Erythroblast (primary cell): ENCODE measurements around the gene GAREM1.

Source experiments
- GATA1 ChIP-seq: IDR thresholded peaks from 2 replicates; pipeline ENCODE4 v1.6.1; 2011; ENCODE audit warnings: low read depth, mild to moderate bottlenecking, control low read depth, low read length, moderate library complexity
- POLR2A ChIP-seq: IDR thresholded peaks from 2 replicates; pipeline ENCODE4 v1.6.1; 2011; ENCODE audit warnings: mild to moderate bottlenecking, low read length

DNA sequence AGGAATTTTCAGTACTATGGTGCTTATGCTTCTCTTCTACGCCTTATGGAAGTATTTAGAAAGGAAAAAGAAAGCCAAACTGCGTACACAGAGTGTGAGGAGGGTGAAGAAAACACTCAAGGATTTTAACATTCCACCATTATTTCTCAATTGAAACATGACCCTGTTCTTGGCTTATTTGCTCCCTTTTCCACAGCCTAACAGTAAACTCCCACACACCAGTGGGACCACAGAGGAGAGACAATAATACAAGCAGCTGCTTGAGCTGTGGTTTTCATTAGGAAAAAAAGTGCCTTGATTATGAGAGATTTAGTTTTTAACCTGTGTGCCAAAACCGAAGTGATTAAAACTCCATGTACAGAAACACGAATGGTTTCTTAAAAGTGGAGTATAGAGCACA is 146.5 kb downstream of the GAREM1 start:
- no peak for TF ChIP-seq POLR2A
- no peak for TF ChIP-seq GATA1
